Measurements from ENCODE around the gene STK24.
A peak's percentile ranks its signal among the peaks of the same experiment; 100 is the strongest.

STK24 gene

GRCh38 chr13:98482476-98483444 lies 94.1 kb downstream of the STK24 start:
- TF ChIP-seq CTCF (conservative IDR thresholded peaks at IDR 0.05), result peak; percentile 50
- H3K27ac ChIP-seq, result no peak overlapping the region

GRCh38 chr13:98480915-98481877 lies 95.7 kb downstream of the STK24 start:
- TF ChIP-seq CTCF (conservative IDR thresholded peaks at IDR 0.05), result no peak
- H3K27ac ChIP-seq, result no peak overlapping the region

GRCh38 chr13:98479496-98480003 lies 97.4 kb downstream of the STK24 start:
- H3K27ac ChIP-seq, result no peak overlapping the region
- no peak for TF ChIP-seq CTCF (conservative IDR thresholded peaks at IDR 0.05)

- H3K27ac ChIP-seq, result no peak overlapping the region
- TF ChIP-seq CTCF (conservative IDR thresholded peaks at IDR 0.05), result no peak
Measured at GRCh38 chr13:98478189-98479129, 98.4 kb downstream of the STK24 start.

GRCh38 chr13:98476538-98476966 lies 100.4 kb downstream of the STK24 start:
- no peak for TF ChIP-seq CTCF (conservative IDR thresholded peaks at IDR 0.05)
- H3K27ac ChIP-seq, result no peak overlapping the region

GRCh38 chr13:98476106-98476505 lies 100.8 kb downstream of the STK24 start:
- TF ChIP-seq CTCF (conservative IDR thresholded peaks at IDR 0.05), result no peak
- no peak overlapping the region for H3K27ac ChIP-seq

Measured in VCaP (cell line).